Skeletal muscle satellite cell (primary cell): ENCODE data around the gene FER.

Experiments
- H3K27me3 ChIP-seq: 2 replicates; pipeline ENCODE4 v1.7.0; 2013; ENCODE audit warnings: low read length; ENCODE audit not compliant: control insufficient read depth, insufficient read depth
- H3K36me3 ChIP-seq: 2 replicates; pipeline ENCODE4 v1.7.0; 2013; ENCODE audit warnings: mild to moderate bottlenecking, control low read depth, low read length; ENCODE audit not compliant: insufficient read depth
- H3K4me1 ChIP-seq: 2 replicates; pipeline ENCODE4 v1.7.0; 2013; ENCODE audit warnings: low read length; ENCODE audit not compliant: control insufficient read depth, insufficient read depth
- H3K4me2 ChIP-seq: 2 replicates; pipeline ENCODE4 v1.7.0; 2013; ENCODE audit warnings: mild to moderate bottlenecking, low read length
- H3K4me3 ChIP-seq: 2 replicates; pipeline ENCODE4 v1.7.0; 2013; ENCODE audit warnings: low read length
- H3K9ac ChIP-seq: 2 replicates; pipeline ENCODE4 v1.7.0; 2013; ENCODE audit warnings: mild to moderate bottlenecking, low read depth, low read length, moderate library complexity
- H3K9me3 ChIP-seq: replicated peaks from 2 replicates; pipeline ENCODE4 v1.7.0; 2013; ENCODE audit warnings: mild to moderate bottlenecking, control low read depth, low read length

Gene FER

DNA sequence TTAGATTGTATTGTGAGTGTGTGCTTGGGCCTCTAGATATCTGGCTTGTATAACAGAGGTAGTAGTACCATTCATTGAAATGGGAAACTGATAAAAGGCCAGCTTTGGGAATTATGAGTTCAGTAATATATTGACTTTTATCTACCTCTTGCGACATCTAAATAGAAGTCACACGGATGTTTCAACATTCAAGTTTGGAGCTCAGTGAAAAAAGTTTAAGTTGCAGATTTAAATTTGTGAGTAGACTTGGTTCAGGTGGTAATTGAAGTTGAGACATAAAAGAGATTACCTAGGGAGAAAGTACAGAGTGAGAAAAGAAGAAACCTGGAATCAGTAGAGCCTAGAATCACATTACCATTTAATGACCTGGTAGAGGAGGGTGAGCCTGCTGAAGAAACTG is 189.5 kb downstream of the FER start:
- Histone ChIP-seq H3K4me2 (no peak overlapping the region), H3K4me3 (no peak overlapping the region), H3K9ac (no peak overlapping the region), H3K9me3 (no peaks in the 10 kb centered on the region), H3K36me3 (no peaks in the 10 kb centered on the region), H3K27me3 (no peaks in the 10 kb centered on the region), H3K4me1 (no peaks in the 10 kb centered on the region)

GRCh38 chr5:108940506-108940905 is 192.8 kb downstream of the FER start:
- Histone ChIP-seq H3K9me3 (no peaks in the 10 kb centered on the region), H3K36me3 (no peaks in the 10 kb centered on the region), H3K4me2 (no peak overlapping the region), H3K9ac (no peak overlapping the region), H3K4me1 (no peaks in the 10 kb centered on the region), H3K27me3 (no peaks in the 10 kb centered on the region), H3K4me3 (no peak overlapping the region)

- H3K4me2 ChIP-seq, result no peak overlapping the region
- no peaks in the 10 kb centered on the region for H3K9me3 ChIP-seq
- H3K36me3 ChIP-seq, result no peaks in the 10 kb centered on the region
- no peaks in the 10 kb centered on the region for H3K4me1 ChIP-seq
- H3K4me3 ChIP-seq, result no peak overlapping the region
- no peaks in the 10 kb centered on the region for H3K27me3 ChIP-seq
- no peak overlapping the region for H3K9ac ChIP-seq
Measured at GRCh38 chr5:108941746-108942145, 194.0 kb downstream of the FER start.

DNA sequence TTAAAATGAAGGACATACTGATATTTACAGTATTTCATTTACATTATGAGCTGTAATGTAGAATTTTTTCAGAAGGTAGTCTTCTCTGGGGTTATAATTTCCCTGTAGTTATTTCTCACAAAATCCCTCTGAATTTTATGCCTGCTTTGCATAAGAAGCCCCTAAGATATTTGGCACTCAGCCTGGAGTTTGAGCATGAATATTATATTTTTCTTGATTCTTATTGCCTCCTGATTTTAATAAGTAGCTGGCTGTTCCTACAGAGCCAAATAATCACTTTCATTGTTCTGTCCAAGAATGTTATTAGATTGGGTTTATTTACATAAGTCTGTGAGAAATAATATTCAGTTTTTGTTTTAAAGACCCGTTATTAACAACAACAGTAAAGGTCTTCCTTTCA is 195.0 kb downstream of the FER start:
- Histone ChIP-seq H3K4me1 (peaks cover 4% of the 10 kb centered on the region), H3K27me3 (no peaks in the 10 kb centered on the region), H3K9ac (no peak overlapping the region), H3K36me3 (no peaks in the 10 kb centered on the region), H3K4me2 (no peak overlapping the region), H3K9me3 (no peaks in the 10 kb centered on the region), H3K4me3 (no peak overlapping the region)

GRCh38 chr5:108945094-108945493 is 197.4 kb downstream of the FER start:
- Histone ChIP-seq H3K36me3 (no peaks in the 10 kb centered on the region), H3K9me3 (no peaks in the 10 kb centered on the region), H3K4me2 (no peak overlapping the region), H3K9ac (no peak overlapping the region), H3K4me3 (no peak overlapping the region), H3K4me1 (peaks cover 4% of the 10 kb centered on the region), H3K27me3 (no peaks in the 10 kb centered on the region)

GRCh38 chr5:108946008-108946407 is 198.3 kb downstream of the FER start:
- no peaks in the 10 kb centered on the region for H3K9me3 ChIP-seq
- H3K4me2 ChIP-seq, result no peak overlapping the region
- H3K9ac ChIP-seq, result no peak overlapping the region
- no peaks in the 10 kb centered on the region for H3K36me3 ChIP-seq
- peaks cover 4% of the 10 kb centered on the region for H3K4me1 ChIP-seq
- H3K27me3 ChIP-seq, result no peaks in the 10 kb centered on the region
- H3K4me3 ChIP-seq, result no peak overlapping the region

DNA sequence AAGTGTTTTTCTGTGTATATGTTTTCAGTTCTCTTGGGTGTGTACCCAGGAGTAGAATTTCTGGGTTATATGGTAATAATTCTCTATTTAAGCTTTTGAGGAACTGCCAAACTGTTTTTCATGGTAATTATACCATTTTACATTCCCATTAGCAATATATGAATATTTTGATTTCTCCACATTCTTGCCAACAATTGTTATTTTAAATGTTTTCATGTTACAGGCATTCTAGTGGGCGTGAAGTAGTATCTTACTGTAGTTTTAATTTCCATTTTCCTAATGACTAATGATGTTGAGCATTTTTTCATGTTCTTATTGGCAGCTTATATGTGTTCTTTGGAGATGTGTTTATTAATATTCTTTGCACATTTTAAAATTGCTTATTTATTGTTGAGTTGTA is 199.5 kb downstream of the FER start:
- H3K4me3 ChIP-seq, result no peak overlapping the region

GRCh38 chr5:108950276-108950675 is 202.6 kb downstream of the FER start:
- Histone ChIP-seq H3K36me3 (no peaks in the 10 kb centered on the region), H3K27me3 (no peaks in the 10 kb centered on the region), H3K9ac (no peak overlapping the region), H3K9me3 (no peaks in the 10 kb centered on the region), H3K4me2 (no peak overlapping the region), H3K4me1 (peaks cover 4% of the 10 kb centered on the region), H3K4me3 (no peak overlapping the region)

More for the DNA sequence above, 199.5 kb downstream of the FER start:
- H3K9me3 ChIP-seq, result no peaks in the 10 kb centered on the region
- H3K4me1 ChIP-seq, result peaks cover 4% of the 10 kb centered on the region
- no peaks in the 10 kb centered on the region for H3K27me3 ChIP-seq
- H3K9ac ChIP-seq, result no peak overlapping the region
- H3K36me3 ChIP-seq, result no peaks in the 10 kb centered on the region
- H3K4me2 ChIP-seq, result no peak overlapping the region

DNA sequence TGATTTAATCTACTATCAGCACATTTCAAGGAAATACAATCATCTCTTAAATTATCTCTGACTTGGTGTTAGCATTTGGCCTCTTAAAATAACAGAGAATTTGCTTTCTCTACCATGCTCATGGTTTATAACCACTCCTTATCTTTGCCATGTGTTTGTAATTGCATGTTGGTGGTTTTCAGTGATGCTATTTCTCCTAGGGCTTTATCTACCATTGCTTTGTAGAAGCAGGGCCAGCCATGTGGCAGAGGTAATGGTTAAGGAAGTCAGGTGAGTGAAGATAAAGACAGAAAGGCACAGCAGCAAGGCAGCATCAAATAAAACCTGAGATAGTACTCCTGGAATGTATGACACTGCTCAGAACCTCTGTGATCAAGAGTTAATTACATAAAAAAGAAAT is 206.2 kb downstream of the FER start:
- no peaks in the 10 kb centered on the region for H3K4me1 ChIP-seq
- H3K36me3 ChIP-seq, result no peaks in the 10 kb centered on the region
- H3K9ac ChIP-seq, result no peak overlapping the region
- H3K27me3 ChIP-seq, result no peaks in the 10 kb centered on the region
- no peaks in the 10 kb centered on the region for H3K9me3 ChIP-seq
- no peak overlapping the region for H3K4me2 ChIP-seq
- no peak overlapping the region for H3K4me3 ChIP-seq

- Histone ChIP-seq H3K27me3 (no peaks in the 10 kb centered on the region), H3K4me3 (no peak overlapping the region), H3K4me1 (no peaks in the 10 kb centered on the region), H3K9me3 (no peaks in the 10 kb centered on the region), H3K36me3 (no peaks in the 10 kb centered on the region), H3K9ac (no peak overlapping the region), H3K4me2 (no peak overlapping the region)
Measured at GRCh38 chr5:108957333-108957732, 209.6 kb downstream of the FER start.

DNA sequence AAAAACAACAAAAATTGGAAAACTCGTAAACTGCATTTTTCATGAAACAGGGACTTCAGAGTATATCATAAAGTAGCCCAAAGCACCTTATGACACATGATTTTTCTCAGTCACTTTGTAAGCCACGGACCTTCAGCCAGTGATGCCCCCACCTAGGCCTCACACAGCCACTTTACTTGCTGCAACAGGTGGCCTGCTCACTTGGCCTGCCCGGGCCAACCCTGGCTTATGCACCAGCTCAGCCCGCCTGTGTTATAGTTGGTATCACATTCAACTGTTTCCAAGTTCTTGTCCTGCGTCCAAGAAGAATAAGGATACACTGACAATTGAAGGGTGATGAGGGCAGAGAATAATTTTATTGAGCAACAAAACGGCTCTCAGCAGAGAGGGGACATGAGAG is 219.2 kb downstream of the FER start:
- no peaks in the 10 kb centered on the region for H3K27me3 ChIP-seq

DNA sequence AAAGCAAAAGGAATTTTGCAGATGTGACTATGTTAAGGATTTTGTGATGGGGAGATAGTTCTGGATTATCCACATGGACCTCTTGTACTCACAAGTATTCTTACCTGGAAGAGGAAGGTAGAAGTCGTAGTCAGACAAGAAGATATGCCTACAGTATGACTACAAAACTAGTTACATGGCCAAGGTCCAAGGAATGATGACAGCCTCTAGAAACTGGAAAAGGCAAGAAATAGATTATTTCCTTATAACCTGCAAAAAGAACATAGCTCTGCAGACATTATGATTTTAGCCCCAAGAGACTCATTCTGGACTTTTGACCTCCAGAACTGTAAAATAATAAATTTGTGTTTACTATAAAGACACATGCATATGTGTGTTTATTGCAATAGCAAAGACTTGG is 226.9 kb downstream of the FER start:
- Histone ChIP-seq H3K4me3 (no peak overlapping the region), H3K4me2 (no peak overlapping the region), H3K9ac (no peak overlapping the region), H3K4me1 (no peaks in the 10 kb centered on the region), H3K36me3 (no peaks in the 10 kb centered on the region), H3K9me3 (no peaks in the 10 kb centered on the region), H3K27me3 (no peaks in the 10 kb centered on the region)

More for the DNA sequence above, 219.2 kb downstream of the FER start:
- H3K9ac ChIP-seq, result no peak overlapping the region
- H3K4me3 ChIP-seq, result no peak overlapping the region
- H3K4me1 ChIP-seq, result no peaks in the 10 kb centered on the region
- H3K36me3 ChIP-seq, result no peaks in the 10 kb centered on the region
- H3K9me3 ChIP-seq, result no peaks in the 10 kb centered on the region
- H3K4me2 ChIP-seq, result no peak overlapping the region
